Neuronal stem cell (in vitro differentiated cells): ENCODE results near the gene AGXT2. TPM values are rescaled to one million over a fixed set of nuclear protein-coding genes. Genes with fewer than 3 reads are reported as not detected.

ENCODE experiments used
- DNase-seq: peaks from one replicate; pipeline ENCODE4 v3.0.0-alpha.2; 2013; ENCODE audit warnings: low spot score
- H2AFZ ChIP-seq: one replicate; pipeline ENCODE4 v1.6.1; 2013; ENCODE audit warnings: mild to moderate bottlenecking, low read length, inconsistent platforms
- H2AK5ac ChIP-seq: 2 replicates; pipeline ENCODE4 v1.6.1; 2013; ENCODE audit warnings: low read depth, mild to moderate bottlenecking, inconsistent platforms, low read length, moderate library complexity, mixed read lengths
- H2BK120ac ChIP-seq: 2 replicates; pipeline ENCODE4 v1.6.1; 2013; ENCODE audit warnings: low read depth, mild to moderate bottlenecking, inconsistent platforms, low read length, moderate library complexity, mixed read lengths
- H2BK12ac ChIP-seq: one replicate; pipeline ENCODE4 v1.6.1; 2013; ENCODE audit warnings: low read length, inconsistent platforms
- H2BK15ac ChIP-seq: 2 replicates; pipeline ENCODE4 v1.6.1; 2013; ENCODE audit warnings: mild to moderate bottlenecking, low read length, inconsistent platforms, mixed read lengths
- H2BK5ac ChIP-seq: one replicate; pipeline ENCODE4 v1.6.1; 2013; ENCODE audit warnings: inconsistent platforms, mild to moderate bottlenecking, low read length, moderate library complexity
- H3K14ac ChIP-seq: one replicate; pipeline ENCODE4 v1.6.1; 2013; ENCODE audit warnings: low read length, inconsistent platforms
- H3K18ac ChIP-seq: 2 replicates; pipeline ENCODE4 v1.6.1; 2013; ENCODE audit warnings: low read length, inconsistent platforms
- H3K23ac ChIP-seq: 2 replicates; pipeline ENCODE4 v1.6.1; 2013; ENCODE audit warnings: low read depth, mild to moderate bottlenecking, mixed read lengths, low read length, inconsistent platforms; ENCODE audit not compliant: poor library complexity
- H3K27ac ChIP-seq: replicated peaks from 3 replicates; pipeline ENCODE4 v1.5.1; 2013; ENCODE audit warnings: low read length, inconsistent platforms
- H3K27me3 ChIP-seq, 3 experiments: 2 replicates each; pipeline ENCODE4 v1.6.1; 2013; ENCODE audit warnings: low read length in 3 of 3, mild to moderate bottlenecking in 2 of 3, inconsistent platforms in 1 of 3, low read depth in 1 of 3, mixed read lengths in 1 of 3, moderate library complexity in 1 of 3; ENCODE audit not compliant: control insufficient read depth in 3 of 3, insufficient read depth in 3 of 3
- H3K36me3 ChIP-seq, 2 donors: replicated peaks in 1 of 2; 2 replicates each; pipeline ENCODE4 v1.6.1; 2013; ENCODE audit warnings: low read length in 2 of 2; ENCODE audit not compliant: control insufficient read depth in 2 of 2, insufficient read depth in 2 of 2
- H3K4ac ChIP-seq: 2 replicates; pipeline ENCODE4 v1.6.1; 2013; ENCODE audit warnings: inconsistent platforms, mild to moderate bottlenecking, low read length, moderate library complexity
- H3K4me1 ChIP-seq, 2 donors: 1 replicate in 1 of 2; 2 replicates in 1 of 2; pipeline ENCODE4 v1.6.1; 2013; ENCODE audit warnings: low read length in 2 of 2, low read depth in 1 of 2; ENCODE audit not compliant: control insufficient read depth in 2 of 2, insufficient read depth in 1 of 2
- H3K4me2 ChIP-seq: one replicate; pipeline ENCODE4 v1.6.1; 2013; ENCODE audit warnings: mild to moderate bottlenecking, low read length, inconsistent platforms; ENCODE audit not compliant: insufficient read depth, poor library complexity, severe bottlenecking
- H3K4me3 ChIP-seq, 2 donors: 2 replicates each; pipeline ENCODE4 v1.5.1; 2013; ENCODE audit warnings: low read length in 2 of 2, mild to moderate bottlenecking in 2 of 2, inconsistent platforms in 1 of 2, moderate library complexity in 1 of 2
- H3K79me1 ChIP-seq: one replicate; pipeline ENCODE4 v1.6.1; 2013; ENCODE audit warnings: low read depth, mild to moderate bottlenecking, inconsistent platforms, low read length, moderate library complexity
- H3K9ac ChIP-seq: one replicate; pipeline ENCODE4 v1.6.1; 2013; ENCODE audit warnings: mild to moderate bottlenecking, low read depth, low read length, inconsistent platforms; ENCODE audit not compliant: poor library complexity
- H3K9me3 ChIP-seq, 2 donors: replicated peaks in 1 of 2; 2 replicates each; pipeline versions ENCODE3 to v1.6.1; 2013; ENCODE audit warnings: low read length in 2 of 2, mild to moderate bottlenecking in 2 of 2, inconsistent platforms in 1 of 2, low read depth in 1 of 2, mixed read lengths in 1 of 2, moderate library complexity in 1 of 2; ENCODE audit not compliant: control insufficient read depth in 2 of 2, insufficient read depth in 1 of 2
- H4K8ac ChIP-seq: one replicate; pipeline ENCODE4 v1.6.1; 2013; ENCODE audit warnings: low read depth, mild to moderate bottlenecking, inconsistent platforms, low read length, moderate library complexity
- H4K91ac ChIP-seq: one replicate; pipeline ENCODE4 v1.6.1; 2013; ENCODE audit warnings: low read length, low read depth, mild to moderate bottlenecking, inconsistent platforms; ENCODE audit not compliant: poor library complexity
- WGBS, 2 donors: extraction: QIAGEN DNeasy Blood & Tissue Kit; methylation state at CpG; one replicate each; pipeline ENCODE4 v1.1.7; 2013; ENCODE audit warnings: missing lambda C conversion rate in 2 of 2, mixed read lengths in 1 of 2; ENCODE audit not compliant: insufficient read length in 2 of 2, insufficient replicate concordance in 1 of 2; ENCODE audit errors: extremely low coverage in 2 of 2; 5-methylcytosine and 5-hydroxymethylcytosine counted together
- polyA plus RNA-seq, 2 experiments: library from polyadenylated mRNA; stranded (reverse); fragments of 200-250 nt; gene quantifications; one replicate each; pipeline ENCODE4 v1.2.3, GENCODE V29; 2013

Gene AGXT2, protein sequence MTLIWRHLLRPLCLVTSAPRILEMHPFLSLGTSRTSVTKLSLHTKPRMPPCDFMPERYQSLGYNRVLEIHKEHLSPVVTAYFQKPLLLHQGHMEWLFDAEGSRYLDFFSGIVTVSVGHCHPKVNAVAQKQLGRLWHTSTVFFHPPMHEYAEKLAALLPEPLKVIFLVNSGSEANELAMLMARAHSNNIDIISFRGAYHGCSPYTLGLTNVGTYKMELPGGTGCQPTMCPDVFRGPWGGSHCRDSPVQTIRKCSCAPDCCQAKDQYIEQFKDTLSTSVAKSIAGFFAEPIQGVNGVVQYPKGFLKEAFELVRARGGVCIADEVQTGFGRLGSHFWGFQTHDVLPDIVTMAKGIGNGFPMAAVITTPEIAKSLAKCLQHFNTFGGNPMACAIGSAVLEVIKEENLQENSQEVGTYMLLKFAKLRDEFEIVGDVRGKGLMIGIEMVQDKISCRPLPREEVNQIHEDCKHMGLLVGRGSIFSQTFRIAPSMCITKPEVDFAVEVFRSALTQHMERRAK
- polyA plus RNA-seq (2013, experiment 1 of 2): not detected
- not detected for polyA plus RNA-seq (2013, experiment 2 of 2)

DNA sequence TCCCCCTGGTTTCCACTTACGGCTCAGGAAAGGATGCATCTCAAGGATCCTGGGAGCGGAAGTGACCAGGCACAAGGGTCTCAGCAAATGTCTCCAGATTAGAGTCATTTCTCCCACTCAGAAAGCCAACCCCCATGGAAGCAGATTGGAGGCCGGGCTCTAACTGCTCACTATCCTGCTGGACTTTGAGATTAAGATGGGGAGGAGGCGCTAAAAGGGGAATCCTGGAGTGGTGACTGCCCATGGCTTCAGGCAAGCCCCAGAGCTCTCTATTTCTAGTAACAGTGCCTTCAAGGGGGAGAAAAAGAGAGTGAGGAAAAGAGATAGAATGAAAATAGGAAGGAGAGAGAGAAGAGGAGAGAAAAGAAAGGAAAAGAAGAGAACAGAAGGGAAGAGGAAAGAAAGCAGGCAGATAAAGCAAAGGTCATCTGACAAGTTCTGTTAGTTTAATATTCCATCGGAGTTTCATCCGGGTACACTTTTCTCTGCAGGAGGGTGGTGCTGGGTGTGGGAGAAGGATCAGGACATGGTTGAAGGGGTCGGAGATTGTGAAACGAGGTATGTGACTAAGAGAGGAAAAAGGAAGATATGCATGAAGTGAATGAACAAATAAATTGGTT, at the start of gene AGXT2:
AGXT2 (minus strand) TSS at position 165 of the 620 bp plus-strand sequence; CDS start at position 108, 57 bp downstream.
- Histone ChIP-seq H2BK12ac (no peak within 1 kb of the TSS), H3K9ac (no peak within 1 kb of the TSS), H2AFZ (no peak within 1 kb of the TSS), H3K4me1 (no peaks in the 10 kb centered on the region), H3K4me2 (no peak within 1 kb of the TSS), H4K8ac (no peak within 1 kb of the TSS), H3K79me1 (no peaks in the 10 kb centered on the region), H3K27me3 (peaks cover 0 to 3% (median 0%) of the 10 kb centered on the region in 3 experiments), H3K18ac (no peak within 1 kb of the TSS), H3K23ac (no peak within 1 kb of the TSS), H3K4ac (no peak within 1 kb of the TSS), H3K9me3 (peaks cover 0 to 2% of the 10 kb centered on the region in 2 donors), H3K27ac (no peak within 1 kb of the TSS), H4K91ac (no peak within 1 kb of the TSS), H2BK15ac (no peak within 1 kb of the TSS), H2BK120ac (no peak within 1 kb of the TSS), H2AK5ac (no peak within 1 kb of the TSS), H2BK5ac (no peak within 1 kb of the TSS), H3K36me3 (no peaks in the 10 kb centered on the region), H3K4me3 (no peak within 1 kb of the TSS), H3K14ac (no peak within 1 kb of the TSS)
- DNase-seq: no peak
- WGBS, 2 donors: no CpG with 5 or more reads among the region's 8 CpGs

DNA sequence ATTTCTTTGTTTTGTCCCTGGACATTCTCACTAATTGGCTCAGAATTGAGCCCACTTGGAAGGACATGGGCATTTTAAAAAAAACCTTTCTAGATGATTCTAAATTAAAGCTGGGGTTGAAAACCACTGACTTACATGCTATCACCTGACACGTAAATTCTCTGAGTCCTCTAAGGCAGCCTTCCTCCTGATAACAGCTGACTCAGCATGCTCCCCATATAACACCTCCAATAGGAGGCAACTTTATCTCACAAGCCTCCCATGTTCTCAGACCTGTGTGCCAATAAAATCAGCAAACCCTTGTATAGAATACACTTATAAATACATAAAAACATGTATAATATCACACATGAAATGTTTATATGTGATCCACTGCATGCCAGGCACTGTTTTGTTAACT, 49.2 kb upstream of the AGXT2 start:
- no peak overlapping the region for H3K14ac ChIP-seq
- H3K36me3 ChIP-seq: no peaks in the 10 kb centered on the region
- no peak overlapping the region for H3K4ac ChIP-seq
- DNase-seq: no peak
- H2BK12ac ChIP-seq: no peak overlapping the region
- no peak overlapping the region for H4K91ac ChIP-seq
- no CpG with 5 or more reads among the region's 1 CpG for WGBS, 2 donors
- no peaks in the 10 kb centered on the region for H3K9me3 ChIP-seq
- H3K27ac ChIP-seq: no peak overlapping the region
- H4K8ac ChIP-seq: no peak overlapping the region
- H3K18ac ChIP-seq: no peak overlapping the region
- H3K23ac ChIP-seq: no peak overlapping the region
- no peaks in the 10 kb centered on the region for H3K79me1 ChIP-seq
- no peak overlapping the region for H2BK120ac ChIP-seq
- no peak overlapping the region for H3K9ac ChIP-seq
- no peak overlapping the region for H2BK5ac ChIP-seq
- no peak overlapping the region for H2AFZ ChIP-seq
- no peak overlapping the region for H3K4me3 ChIP-seq
- H3K4me1 ChIP-seq: no peaks in the 10 kb centered on the region
- H3K27me3 ChIP-seq: no peaks in the 10 kb centered on the region
- H3K4me2 ChIP-seq: no peak overlapping the region
- no peak overlapping the region for H2AK5ac ChIP-seq
- H2BK15ac ChIP-seq: no peak overlapping the region

DNA sequence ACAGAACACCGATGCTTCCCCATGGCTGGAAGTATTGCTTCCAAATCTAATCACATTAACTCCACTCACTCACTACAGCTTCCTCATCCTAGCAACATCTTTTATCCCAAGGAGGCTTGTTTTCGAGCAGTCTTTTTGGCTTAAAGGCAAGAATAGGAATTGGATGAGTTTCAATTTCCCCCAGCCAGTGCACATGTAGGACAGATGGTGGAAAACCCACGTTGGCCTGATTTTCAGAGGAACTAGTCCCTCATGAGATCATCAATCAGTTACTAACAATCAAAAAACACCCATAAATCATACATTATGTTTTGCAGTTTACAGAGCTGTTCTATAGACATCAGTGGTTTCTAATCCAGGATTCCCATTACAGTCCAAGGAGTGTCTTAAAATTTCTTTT, 48.5 kb upstream of the AGXT2 start:
- H2BK12ac ChIP-seq: no peak overlapping the region
- no peak overlapping the region for H3K9ac ChIP-seq
- H2BK15ac ChIP-seq: no peak overlapping the region
- DNase-seq: no peak
- H3K27me3 ChIP-seq: no peaks in the 10 kb centered on the region
- H3K4me2 ChIP-seq: no peak overlapping the region
- H3K18ac ChIP-seq: no peak overlapping the region
- H3K23ac ChIP-seq: no peak overlapping the region
- H3K14ac ChIP-seq: no peak overlapping the region
- H3K79me1 ChIP-seq: no peaks in the 10 kb centered on the region
- no peak overlapping the region for H3K4ac ChIP-seq
- no peak overlapping the region for H3K4me3 ChIP-seq
- no peak overlapping the region for H4K8ac ChIP-seq
- H3K4me1 ChIP-seq: no peaks in the 10 kb centered on the region
- no peak overlapping the region for H2AK5ac ChIP-seq
- H3K27ac ChIP-seq: no peak overlapping the region
- H4K91ac ChIP-seq: no peak overlapping the region
- WGBS, 2 donors: no CpG with 5 or more reads among the region's 3 CpGs
- no peak overlapping the region for H2AFZ ChIP-seq
- no peaks in the 10 kb centered on the region for H3K36me3 ChIP-seq
- H2BK120ac ChIP-seq: no peak overlapping the region
- H2BK5ac ChIP-seq: no peak overlapping the region
- no peaks in the 10 kb centered on the region for H3K9me3 ChIP-seq

DNA sequence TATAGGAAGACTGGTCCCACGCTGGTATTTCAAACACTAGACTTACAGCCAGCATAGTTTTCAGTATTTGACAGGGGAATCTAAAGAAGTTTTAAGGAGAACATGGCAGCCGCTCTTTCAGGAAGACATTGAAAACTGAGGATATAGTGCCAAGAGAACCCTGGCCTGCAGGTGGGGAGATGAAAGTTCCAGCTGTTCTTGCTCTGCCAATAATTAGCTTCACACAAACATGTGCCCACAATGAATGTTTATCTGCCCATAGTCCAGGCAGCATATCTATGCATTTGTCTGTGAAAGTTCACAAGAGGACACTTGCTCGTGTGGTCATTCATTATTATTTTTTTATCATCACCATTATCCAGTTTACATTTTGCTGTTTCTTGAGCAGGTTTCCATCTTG, 47.6 kb upstream of the AGXT2 start:
- H4K91ac ChIP-seq: no peak overlapping the region
- no peaks in the 10 kb centered on the region for H3K9me3 ChIP-seq
- no peak for DNase-seq
- no peak overlapping the region for H3K14ac ChIP-seq
- no peaks in the 10 kb centered on the region for H3K4me1 ChIP-seq
- H2AK5ac ChIP-seq: no peak overlapping the region
- H2BK120ac ChIP-seq: no peak overlapping the region
- no peaks in the 10 kb centered on the region for H3K36me3 ChIP-seq
- H2AFZ ChIP-seq: no peak overlapping the region
- H2BK15ac ChIP-seq: no peak overlapping the region
- H3K4ac ChIP-seq: no peak overlapping the region
- H3K79me1 ChIP-seq: no peaks in the 10 kb centered on the region
- no peak overlapping the region for H3K18ac ChIP-seq
- no peak overlapping the region for H2BK12ac ChIP-seq
- H3K27me3 ChIP-seq: no peaks in the 10 kb centered on the region
- no peak overlapping the region for H3K4me2 ChIP-seq
- H2BK5ac ChIP-seq: no peak overlapping the region
- H3K23ac ChIP-seq: no peak overlapping the region
- no CpG with 5 or more reads among the region's 3 CpGs for WGBS, 2 donors
- H3K27ac ChIP-seq: no peak overlapping the region
- no peak overlapping the region for H4K8ac ChIP-seq
- H3K9ac ChIP-seq: no peak overlapping the region
- no peak overlapping the region for H3K4me3 ChIP-seq
